C4-2B (cell line): ENCODE measurements around the gene PCDHA1.

Experiments
- ZFX ChIP-seq: fragments of 450-650 bp; IDR thresholded peaks from 2 replicates; pipeline ENCODE4 v1.6.1; 2017
- TF ChIP-seq, protein P1 (sequence below): fragments of 450-650 bp; conservative IDR thresholded peaks from 2 replicates; pipeline ENCODE4 v1.5.1; 2017; ENCODE audit warnings: mild to moderate bottlenecking

DNA sequence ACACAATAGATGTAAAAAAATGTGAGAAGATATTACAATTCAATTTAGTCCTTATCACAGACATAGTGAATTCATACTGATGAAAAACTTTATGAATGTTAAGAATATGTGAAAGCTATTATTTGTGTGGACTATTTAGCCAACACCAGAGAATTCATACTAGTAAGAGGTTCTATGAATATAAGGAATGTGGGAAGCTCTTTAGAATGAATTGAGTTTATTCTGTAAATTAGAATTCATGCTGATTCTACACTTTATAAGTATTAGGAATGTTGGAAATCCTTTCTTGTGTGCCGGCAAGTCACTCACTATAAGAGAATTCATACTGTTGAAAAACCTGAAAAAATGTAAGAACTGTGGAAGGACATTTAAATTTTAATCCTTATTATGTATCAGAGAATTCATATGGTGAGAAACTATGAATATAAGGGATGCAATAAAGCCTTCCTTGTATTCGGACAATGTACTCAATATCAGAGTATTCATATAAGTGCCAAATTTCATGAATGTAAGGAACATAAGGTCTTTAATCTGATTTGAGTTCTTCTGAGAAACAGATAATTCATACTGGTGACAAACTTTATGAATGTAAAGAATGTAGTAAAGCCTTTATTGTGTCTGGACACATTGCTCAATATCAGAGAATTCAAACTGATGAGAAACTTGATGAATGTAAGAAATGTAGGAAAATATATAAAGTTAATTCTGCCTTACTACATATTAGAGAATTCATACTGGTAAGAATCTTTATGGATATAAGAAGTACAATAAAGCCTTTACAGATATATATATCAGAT is 21.6 kb upstream of the PCDHA1 start:
- TF ChIP-seq, protein P1, sequence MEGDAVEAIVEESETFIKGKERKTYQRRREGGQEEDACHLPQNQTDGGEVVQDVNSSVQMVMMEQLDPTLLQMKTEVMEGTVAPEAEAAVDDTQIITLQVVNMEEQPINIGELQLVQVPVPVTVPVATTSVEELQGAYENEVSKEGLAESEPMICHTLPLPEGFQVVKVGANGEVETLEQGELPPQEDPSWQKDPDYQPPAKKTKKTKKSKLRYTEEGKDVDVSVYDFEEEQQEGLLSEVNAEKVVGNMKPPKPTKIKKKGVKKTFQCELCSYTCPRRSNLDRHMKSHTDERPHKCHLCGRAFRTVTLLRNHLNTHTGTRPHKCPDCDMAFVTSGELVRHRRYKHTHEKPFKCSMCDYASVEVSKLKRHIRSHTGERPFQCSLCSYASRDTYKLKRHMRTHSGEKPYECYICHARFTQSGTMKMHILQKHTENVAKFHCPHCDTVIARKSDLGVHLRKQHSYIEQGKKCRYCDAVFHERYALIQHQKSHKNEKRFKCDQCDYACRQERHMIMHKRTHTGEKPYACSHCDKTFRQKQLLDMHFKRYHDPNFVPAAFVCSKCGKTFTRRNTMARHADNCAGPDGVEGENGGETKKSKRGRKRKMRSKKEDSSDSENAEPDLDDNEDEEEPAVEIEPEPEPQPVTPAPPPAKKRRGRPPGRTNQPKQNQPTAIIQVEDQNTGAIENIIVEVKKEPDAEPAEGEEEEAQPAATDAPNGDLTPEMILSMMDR, result no peak
- TF ChIP-seq ZFX, result no peak
